GM19099 (cell line): ENCODE measurements around the gene SLC29A3.

Experiments
- POLR2A ChIP-seq: IDR thresholded peaks from 3 replicates; pipeline ENCODE4 v1.6.1; 2011; ENCODE audit warnings: low read depth; ENCODE audit not compliant: insufficient read length; ENCODE audit errors: extremely low read depth

SLC29A3 gene

GRCh38 chr10:71306979-71307378 lies 12.1 kb upstream of the SLC29A3 start:
- TF ChIP-seq POLR2A = no peak

GRCh38 chr10:71307469-71308085 lies 11.5 kb upstream of the SLC29A3 start:
- TF ChIP-seq POLR2A = no peak

- no peak for TF ChIP-seq POLR2A
These were observed 10.8 kb upstream of the SLC29A3 start for GRCh38 chr10:71308244-71308643.

- no peak for TF ChIP-seq POLR2A
These were observed 10.1 kb upstream of the SLC29A3 start for GRCh38 chr10:71308985-71309384.

- TF ChIP-seq POLR2A = no peak
These were observed 9.1 kb upstream of the SLC29A3 start for GRCh38 chr10:71309919-71310318.

GRCh38 chr10:71312220-71312619 lies 6.8 kb upstream of the SLC29A3 start:
- TF ChIP-seq POLR2A = no peak

GRCh38 chr10:71312811-71313789 lies 6.0 kb upstream of the SLC29A3 start:
- TF ChIP-seq POLR2A = no peak

GRCh38 chr10:71314028-71314693 lies 4.9 kb upstream of the SLC29A3 start:
- TF ChIP-seq POLR2A = no peak

- TF ChIP-seq POLR2A = no peak
These were observed 4.3 kb upstream of the SLC29A3 start for GRCh38 chr10:71314694-71315225.

GRCh38 chr10:71316056-71316785 lies 2.8 kb upstream of the SLC29A3 start:
- no peak for TF ChIP-seq POLR2A

- TF ChIP-seq POLR2A = no peak
These were observed 2.3 kb upstream of the SLC29A3 start for GRCh38 chr10:71316786-71317160.

- no peak for TF ChIP-seq POLR2A
These were observed 1.3 kb upstream of the SLC29A3 start for GRCh38 chr10:71317739-71318138.

- no peak for TF ChIP-seq POLR2A
These were observed 837 bp downstream of the SLC29A3 start for GRCh38 chr10:71319800-71320392.

GRCh38 chr10:71320592-71320991 lies 1.5 kb downstream of the SLC29A3 start:
- TF ChIP-seq POLR2A = no peak
